Hematopoietic multipotent progenitor cell treated with erythropoietin and hydrocortisone succinate and interleukin-3 and kit ligand, for 17 days (in vitro differentiated cells): ENCODE data around the gene FREM1.
A peak's percentile ranks its signal among the peaks of the same experiment; 100 is the strongest.

Experiments used
- DNase-seq: peaks from one replicate; pipeline ENCODE4 v3.0.0-alpha.2; 2015; ENCODE audit warnings: low spot score

FREM1 gene

DNA sequence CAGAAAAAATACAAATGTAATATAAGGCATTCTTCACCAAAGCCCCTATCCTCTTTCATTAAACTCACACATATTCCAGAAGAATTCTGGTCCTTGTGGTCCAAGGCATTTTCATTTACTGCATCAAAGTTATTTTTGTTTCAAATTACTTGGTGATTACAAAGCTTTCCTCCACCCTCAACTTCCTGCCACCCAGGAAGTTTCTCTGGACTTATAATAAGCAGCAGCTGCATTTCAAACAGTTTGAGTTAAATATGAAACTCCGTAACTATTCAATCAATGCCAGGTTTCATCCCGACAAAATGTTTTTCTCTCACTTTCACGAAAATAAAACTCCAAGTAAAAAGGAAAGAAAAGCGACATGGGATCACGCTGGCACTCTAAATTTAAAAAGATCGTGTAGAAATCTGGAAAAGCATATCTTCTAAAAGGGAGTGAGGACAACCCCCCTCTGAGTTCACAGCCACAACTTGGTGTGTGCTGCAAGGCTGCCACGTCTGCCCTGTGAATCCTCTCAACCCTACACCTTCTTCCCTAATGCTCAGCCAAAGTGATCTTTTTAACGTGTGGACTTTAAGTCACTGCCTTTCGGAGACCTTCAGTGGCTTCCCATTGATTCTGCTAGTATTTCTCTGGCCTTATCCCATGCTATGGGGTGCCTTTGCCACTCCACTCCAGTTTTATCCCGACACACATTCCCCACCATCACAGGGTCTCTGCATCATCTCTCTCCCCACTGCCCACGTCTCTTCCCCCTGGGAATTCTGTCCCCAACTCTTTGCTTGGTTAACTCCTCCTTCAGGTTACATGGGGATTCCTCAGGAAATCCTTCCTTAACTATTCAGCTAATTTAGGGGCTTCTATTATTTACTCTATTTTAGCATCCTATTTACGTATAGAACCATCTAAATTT is 96.6 kb downstream of the FREM1 start:
- DNase-seq, result no peak

DNA sequence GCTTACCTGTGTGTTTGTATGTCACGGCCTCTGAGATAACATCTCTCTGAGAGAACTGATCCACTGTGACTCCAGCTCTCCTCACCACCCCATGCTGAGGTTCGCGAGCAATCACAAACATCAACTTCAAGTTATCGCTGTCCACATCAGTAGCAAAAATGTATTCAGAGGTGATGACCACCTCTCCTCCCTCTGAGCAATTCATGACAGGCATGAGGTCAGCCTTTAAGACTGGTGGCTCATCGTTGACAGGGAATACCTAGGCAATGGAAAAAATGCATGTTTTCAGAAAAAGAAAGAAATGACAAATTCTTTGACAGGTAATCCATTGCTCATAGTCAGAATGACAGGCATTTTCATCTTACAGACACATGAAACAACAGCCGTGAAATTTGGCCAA is 97.4 kb downstream of the FREM1 start:
- DNase-seq, result no peak

DNA sequence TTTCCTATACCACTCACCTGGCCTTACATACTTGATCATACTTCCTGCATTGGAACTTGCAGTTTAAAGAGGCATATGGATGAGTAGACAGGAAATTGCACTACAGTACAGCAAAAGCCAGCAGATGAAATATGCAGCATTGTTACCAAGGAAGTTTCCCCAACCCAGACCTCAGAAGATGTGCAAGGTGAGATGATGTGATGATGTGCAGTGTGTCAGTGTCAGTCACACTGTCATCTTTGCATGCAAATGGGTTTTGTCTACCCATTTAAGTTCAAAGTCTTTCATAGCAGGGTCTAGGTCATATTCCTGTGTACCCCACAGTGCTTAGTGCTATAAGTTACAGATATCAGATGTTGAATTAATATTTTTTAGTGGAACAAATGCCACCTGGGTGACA is 98.4 kb downstream of the FREM1 start:
- no peak for DNase-seq

DNA sequence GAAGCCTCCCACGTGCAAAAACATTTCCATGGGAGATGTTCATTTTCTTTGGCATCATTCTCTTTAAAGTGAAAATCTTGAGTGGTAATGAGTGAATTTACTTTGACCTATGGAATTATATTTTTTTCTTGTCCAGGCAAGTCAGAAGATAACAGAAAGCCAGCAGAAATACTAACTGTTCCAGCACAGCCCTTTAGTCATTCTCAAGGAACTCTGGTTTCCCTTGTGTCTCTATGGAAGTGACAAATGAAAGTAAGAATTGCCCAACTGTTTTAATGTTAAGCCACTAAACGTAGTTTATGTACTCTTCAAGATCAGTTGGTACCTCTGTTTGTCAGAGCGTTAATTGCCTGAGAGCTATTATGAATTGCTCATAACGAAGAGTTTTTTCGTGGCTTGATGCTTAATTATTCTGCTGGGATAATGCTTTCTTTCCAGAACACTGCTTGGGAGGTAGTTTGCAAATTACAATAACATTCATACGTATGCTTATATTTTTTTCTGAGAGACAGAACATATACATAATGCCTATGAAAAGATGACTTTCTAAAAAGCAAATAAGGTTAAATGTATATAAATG is 103.2 kb downstream of the FREM1 start:
- DNase-seq, result no peak

DNA sequence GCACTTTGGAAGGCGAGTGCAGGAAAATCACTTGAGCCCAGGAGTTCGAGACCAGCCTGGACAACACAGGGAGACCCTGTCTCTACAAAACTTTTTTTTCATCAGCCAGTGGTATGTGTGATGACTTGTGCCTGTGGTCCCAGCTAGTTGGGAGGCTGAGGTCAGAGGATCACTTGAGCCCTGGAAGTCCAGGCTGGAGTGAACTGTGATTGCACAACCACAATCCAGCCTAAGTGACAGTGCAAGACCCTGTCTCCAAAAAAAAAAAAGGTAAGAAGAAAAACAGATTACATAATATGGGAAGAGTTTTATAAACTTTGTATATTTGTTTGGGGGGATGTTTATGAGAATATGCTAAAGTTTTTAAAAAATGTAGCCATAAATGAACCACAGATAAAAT is 111.2 kb downstream of the FREM1 start:
- no peak for DNase-seq

DNA sequence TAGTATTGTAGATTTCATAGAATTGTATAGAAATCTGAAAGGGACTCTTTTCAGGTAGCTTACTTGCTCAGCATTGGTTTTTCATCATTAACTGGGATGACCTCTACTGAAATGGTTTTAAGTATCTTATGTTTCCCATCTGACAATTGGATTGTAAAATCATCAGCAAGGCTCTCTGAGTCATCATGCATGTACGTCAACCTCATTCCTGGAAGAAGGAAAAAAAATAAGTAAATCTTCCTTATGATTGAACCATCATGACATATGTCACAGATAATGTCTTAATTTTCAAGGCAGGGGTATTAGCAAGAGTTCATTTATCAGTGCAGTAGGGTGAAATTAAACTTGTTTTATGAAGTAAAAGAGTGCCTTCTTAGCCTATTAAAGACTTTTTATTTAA is 112.8 kb downstream of the FREM1 start:
- DNase-seq, result no peak

DNA sequence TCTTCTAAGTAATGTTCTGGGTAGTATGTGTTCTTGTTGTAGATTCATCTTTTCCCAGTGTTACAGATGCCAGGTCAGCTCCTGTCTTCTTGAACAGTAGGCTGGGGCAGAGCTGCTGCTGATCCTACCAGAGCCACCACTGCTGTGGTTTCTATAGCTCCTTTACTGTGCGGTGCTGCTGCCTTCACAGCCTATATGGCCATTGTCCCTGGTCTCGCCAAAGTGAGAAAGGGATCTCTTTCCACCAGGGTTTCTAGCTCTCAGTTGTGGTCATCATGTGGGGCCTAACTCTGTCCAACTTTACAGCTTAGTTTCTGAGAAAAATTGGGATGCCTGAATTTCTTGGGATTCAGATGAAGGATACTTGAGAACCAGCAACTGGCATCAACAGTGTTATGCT is 116.8 kb downstream of the FREM1 start:
- no peak for DNase-seq

DNA sequence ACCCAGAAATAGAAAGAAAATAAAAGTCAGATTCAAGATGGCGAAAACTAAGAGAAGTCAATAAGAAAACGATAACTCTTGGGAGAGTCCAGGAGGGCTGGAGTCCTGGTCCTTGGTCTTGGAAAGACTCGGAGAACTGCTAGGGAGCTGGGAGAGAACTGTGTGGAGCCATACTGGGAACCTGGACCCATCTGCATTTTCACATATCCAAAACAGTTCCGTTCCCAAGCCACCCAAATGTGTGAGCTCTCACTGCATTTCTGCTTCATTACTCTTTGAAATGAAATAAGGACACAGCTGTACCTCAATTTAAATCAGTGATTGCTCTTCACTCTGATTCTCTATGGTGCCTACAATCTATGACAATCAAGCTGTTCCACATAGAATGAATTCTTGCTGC is 119.6 kb downstream of the FREM1 start:
- DNase-seq, result no peak

DNA sequence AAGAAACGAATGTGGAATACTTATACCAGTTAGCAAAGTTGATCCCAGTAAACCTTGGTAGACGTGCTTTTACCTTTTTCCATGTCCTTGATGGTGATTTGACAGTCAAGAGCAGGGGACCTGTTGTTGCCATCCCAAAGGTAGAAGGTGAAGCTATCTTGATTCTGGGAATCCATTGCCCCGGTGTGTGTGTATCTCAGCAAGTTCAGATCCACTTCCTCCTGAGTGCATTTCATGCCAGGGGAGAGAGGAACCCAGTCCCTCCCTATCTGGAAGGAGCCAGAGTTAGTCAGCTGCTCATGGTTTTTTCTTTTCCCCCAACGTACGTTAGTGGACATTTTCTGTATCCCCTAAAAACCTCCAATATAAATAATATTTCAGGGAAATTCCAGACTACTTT is 121.4 kb downstream of the FREM1 start:
- no peak for DNase-seq

DNA sequence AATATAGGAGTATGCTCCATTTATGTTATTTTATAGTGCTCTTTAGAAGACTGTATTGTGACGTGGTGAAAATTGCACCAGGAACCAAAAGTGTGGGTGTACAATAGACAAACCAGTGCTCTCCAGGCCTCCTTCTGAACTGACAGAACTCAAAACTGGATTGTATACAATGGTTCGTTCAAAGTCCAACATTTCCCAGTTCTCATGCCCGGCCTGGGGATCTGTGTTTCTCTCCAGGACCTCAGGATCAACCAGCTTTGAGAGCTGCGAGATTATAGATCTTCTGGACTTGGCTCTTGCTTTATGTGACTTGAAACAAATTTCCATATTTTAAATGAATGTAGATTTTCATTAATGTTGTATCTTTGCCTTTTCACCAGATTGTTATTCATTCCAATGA is 126.9 kb downstream of the FREM1 start:
- DNase-seq, result no peak

DNA sequence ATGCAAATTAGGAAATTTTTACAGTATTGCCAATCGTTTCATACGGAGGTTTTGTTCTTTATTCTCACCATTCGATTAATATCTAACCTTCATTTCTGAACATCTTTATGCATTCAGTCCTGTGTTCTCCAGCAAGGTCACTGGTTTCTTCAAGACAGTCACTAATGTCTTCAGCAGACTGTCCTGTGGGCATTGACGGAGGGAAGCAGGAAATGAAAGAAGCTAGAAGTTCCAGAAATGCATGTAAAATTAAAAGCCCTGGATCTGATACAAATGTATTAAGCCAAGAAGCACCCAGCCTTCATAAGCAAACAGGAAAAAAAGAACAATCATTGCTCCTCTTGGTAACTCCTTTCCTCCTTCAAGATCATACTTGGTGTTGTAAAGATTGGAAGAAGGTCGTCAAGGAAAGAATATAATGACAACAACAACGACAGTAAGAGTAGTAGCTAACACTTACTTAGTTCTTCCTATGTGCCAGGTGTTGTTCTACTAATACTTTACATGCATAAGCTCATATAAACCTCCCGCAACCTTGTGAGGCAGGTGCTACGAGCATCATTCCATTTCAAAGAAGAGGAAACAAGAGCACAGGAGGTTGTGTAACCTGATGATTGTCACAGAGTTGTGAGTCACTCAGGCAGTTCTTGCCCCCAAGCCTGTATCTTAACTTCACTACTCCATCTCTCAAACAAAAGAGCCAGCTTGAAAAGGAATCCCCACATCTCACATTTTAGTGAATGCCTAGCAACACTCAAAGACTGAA is 127.8 kb downstream of the FREM1 start:
- no peak for DNase-seq

DNA sequence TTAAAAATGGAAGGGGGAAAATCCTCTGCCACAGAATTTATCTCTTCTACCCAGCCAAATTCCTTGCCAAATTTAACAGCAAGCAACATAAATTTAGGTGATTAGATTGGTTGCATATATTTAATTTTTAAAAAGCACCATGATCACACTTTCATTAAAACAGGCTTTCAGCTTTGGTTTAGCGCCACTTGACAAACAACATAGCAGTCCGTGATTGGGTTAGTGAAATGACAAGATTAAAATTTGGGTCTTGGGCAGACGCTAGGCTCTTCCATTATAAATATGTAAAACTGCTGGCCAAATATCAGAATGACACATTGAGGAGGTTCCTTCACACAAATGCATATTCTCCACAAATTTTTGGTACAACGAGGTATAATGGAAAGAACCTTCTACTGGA is 129.5 kb downstream of the FREM1 start:
- DNase-seq, result no peak

DNA sequence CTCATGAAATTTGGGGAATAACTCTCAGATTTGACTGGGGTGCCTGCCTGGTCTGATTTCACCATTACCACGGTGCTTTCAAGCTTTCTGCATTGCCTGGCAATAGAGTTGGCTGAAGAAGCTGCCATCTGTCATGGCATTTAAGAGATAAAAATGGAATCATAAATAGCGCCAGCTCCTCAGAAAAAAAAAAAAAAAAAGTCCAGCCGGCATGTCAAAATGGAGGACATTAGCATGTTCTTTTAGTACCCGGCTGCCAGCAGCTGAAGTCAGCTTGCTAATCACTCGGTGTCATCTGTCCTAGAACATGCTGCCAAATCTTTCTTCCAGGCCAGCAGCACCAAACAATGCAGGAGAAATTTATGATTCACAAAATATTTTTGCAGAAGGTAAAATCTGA is 130.0 kb downstream of the FREM1 start:
- DNase-seq, result no peak

DNA sequence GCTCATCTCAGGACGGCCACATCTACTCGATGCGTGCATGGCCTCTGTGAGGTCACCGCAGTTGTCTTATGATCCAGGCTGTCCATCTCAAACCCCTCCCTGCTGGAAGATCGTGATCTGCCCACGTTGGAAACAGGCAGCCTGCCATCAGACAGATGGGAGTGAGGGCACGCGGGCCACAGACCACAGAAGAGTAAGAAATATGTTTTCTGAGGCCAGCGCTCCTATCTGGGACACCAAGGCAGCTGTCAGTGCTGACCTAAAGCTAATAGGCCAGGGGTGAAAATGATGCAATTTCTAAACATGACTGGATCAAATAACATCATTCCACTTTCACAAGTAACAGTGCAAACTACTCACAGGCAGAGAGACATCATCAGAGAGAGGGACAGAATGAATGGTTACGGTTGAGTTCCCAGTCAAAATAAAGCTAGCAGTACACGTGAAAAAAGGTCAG is 130.6 kb downstream of the FREM1 start:
- DNase-seq, result no peak

DNA sequence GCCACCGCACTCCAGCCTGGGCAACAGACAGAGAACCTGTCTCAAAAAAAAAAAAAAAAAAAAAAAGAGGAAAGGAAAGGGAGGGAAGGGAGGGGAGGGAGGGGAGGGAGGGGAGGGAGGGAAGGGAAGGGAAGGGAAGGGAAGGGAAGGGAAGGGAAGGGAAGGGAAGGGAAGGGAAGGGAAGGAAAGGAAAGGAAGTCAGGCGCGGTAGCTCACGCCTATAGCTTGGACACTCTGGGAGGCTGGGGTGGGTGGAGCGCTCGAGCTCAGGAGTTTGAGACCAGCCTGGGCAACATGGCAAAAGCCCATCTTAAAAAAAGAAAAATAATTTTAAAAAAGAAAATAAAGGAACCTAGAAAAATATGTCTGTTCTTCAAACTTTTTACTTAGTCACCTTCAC is 131.7 kb downstream of the FREM1 start:
- DNase-seq, result no peak

DNA sequence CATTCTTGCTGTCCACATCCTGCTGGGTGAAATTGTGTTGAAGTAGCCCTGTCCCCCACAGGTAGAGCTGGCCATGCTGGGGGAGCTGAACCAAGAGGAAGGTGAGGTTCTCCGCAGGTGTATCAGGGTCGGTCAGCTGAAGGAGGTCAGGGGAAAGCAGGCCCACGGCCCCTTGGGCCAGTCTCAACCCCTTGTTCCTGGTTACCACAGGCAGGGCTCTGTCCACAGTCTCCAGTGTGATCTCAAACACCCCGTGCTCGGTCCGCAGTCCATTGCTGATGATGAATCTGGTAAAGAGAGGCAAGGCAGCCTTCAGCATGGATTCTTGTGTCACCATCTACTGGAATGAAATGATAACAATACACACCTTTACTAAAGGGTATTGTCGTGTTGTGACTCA is 134.3 kb downstream of the FREM1 start:
- DNase-seq, result no peak

DNA sequence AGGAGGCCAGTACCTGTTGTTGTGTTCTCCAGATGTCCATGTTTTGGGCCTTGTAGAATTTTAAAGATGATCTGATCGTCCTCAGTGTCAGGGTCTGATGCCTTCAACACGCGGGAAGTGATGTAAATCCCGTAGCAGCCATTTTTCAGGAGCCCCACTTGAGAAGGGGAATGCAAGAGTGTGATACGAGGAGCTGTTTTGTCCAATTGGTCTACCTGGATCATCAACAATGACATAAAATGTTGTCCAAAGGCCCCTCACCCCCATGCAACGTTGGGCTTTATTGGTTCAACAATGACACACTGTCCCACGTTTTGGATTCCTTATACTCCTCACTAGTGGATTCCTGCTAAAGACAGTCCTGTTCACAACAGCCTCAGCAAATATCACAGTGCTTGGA is 139.6 kb downstream of the FREM1 start:
- no peak for DNase-seq

DNA sequence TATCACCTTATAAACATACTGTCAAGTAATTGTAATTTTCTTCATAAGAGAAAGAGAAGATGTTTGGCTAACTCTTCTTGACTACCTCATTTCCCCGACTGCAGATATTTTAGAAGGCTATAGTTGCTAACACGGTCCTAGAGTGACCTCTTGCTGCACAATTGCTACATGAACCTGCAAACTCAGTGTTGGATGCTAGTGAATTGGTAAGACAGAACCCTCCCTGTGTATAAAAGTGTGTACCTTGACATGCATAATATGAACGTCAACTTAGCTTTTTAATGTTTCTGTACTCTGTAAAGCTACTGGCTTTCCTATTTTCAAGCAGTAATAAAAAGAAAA is 141.0 kb downstream of the FREM1 start:
- DNase-seq, result no peak

DNA sequence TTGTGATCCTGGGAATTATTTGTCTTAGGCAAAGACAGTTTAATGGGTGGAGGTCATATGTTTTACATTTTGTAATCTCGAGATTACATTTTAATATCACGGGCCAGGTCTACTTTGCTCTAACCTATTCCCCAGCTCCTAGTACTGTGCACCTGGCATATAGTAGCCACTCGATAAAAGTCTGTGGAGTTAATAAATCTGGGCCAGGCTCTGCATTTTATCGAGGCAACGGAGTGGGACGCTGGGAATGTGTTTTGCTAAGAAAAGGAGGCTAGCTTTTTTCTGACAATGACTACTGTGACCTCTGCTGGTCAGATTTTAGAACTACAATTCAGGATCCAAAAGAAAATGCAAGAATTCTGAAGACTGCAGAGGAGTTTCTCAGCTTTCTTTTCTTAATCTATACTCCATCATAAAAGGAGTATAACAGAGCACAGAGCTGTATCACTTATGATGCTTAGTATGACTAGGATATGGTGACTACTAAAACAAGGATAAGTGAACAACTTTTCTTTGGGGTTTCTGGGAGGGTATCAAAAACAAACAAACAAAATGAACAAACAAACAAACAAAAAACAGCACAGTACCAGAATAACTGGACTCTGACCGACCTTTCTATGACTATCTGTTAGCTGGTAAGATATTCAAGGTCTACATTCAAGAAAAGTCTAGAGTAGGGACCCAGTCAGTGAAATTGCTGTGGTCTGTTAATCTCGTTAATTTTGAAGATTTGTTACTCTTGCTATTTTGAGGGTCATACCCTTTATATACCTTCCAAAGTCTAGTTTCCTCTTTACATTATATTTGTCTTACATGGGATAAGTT is 141.6 kb downstream of the FREM1 start:
- DNase-seq, result peak; percentile 16

DNA sequence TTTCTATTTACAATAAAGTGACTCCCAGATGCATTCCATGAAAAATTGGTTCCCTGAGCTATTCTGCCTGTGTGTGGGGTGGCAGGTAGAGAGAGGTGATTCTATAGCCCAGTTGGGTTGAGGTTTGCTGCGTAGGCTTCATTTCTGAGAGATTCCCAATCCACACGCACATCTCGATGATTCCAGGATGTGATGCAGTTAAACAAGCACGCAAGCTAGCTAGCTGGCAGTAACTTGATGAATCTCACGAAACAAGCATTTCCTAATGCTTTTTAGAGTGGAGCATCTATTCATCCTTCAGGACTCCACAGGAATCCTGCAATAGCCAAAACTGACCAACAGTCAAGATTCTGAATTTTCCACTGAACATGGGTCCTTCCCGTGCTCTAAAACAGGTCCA is 143.9 kb downstream of the FREM1 start:
- DNase-seq, result no peak

DNA sequence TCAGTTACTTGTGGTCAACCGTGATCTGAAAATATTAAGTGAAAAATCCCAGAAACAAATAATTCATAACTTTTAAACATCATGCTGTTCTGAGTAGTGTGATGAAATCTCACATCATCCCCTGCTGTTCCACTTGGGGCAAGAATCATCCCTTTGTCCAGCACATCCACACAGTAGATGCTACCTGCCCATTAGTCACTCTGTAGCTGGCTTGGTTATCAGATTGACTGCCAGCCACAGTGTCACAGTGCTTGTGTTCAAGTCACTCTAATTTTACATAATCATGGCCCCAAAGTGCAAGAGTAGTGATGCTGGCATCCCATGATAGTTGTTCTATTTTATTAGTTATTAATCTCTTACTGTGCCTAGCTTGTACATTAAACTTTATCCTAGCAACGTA is 148.6 kb downstream of the FREM1 start:
- no peak for DNase-seq

DNA sequence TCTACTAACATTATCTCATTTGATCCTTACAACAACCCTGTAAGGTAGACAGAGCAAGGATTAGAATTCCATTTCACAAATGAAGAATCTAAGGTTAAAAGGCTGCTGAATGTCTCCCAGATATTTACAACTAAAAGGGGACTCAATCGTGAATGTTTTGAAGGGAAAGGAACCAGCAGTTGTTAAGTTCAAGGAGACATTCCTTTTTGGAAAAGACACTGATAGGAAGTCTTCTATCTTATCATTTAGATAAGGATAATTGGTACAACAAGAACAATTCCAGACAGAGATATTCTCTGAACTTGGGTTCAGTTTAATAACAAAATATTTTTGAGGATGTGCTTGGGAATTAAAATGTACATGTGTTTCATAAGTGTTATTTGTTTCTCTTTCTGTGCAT is 150.2 kb downstream of the FREM1 start:
- DNase-seq, result no peak
